ENCODE measurements around the gene CBFA2T2. TPM values are rescaled to one million over a fixed set of nuclear protein-coding genes. Genes with fewer than 3 reads are reported as not detected.

The CBFA2T2 gene
- total RNA-seq, 2 experiments from 2014 or later, result 10.2 to 10.9 TPM

DNA sequence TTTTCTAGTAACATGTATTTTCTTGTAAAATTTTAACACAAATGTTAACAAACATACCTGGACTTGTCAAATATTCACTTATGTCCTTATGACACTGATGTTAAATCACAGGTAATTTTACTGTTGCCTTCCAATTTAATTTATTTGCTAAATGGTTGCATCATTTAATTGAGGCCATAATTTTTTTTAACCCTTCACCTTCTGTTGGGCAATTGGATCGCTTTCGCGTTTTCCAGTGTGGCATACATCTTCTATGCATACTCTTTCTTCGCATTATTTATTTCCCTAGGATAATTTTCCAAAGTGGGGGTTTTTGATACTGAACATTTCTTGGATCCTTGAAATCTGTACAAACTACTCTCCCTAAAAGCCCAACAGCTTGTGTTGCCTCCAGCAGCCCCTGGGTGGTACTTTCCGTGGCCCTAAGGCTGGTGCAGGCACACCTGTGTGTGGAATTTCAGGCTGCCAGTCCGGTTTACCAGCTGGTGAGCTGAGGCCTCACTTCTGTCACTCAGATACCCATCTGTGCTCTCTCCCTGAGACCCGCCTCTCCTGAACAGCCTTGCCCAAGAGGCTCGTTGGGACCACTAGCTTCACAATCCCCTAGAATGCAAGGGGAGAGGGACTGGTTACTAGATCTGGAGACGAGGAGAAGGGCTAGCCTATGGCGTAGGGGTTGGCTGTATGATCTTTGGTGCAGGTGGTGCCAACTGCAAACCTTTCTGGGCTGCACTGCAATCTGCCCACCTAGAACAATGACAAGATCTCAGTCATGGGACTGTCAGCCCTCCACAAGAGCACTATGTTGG is 161.1 kb downstream of the CBFA2T2 start:
- Mint-ChIP-seq H3K27me3 (no peaks in the 10 kb centered on the region), H3K4me1 (ENCODE audit: low read depth) (peaks cover 38% of the 10 kb centered on the region), H3K36me3 (ENCODE audit: low read depth) (no peaks in the 10 kb centered on the region), H3K9me3 (no peaks in the 10 kb centered on the region), H3K27ac (no peak overlapping the region), H3K4me3 (no peak overlapping the region)
- ChIA-PET POLR2A (interaction anchor here (0.9 kb wide), 1 partner anchor 16 kb away, joined by 4 read pairs; the partner anchor contains the start of gene ACTL10), CTCF (interaction anchor here (1.2 to 2.9 kb wide), 3 partner anchors 13 to 350 kb away, joined by 3 to 20 read pairs (median 9); partner anchors contain the start of genes ACTL10 and C20orf144)
- TF ChIP-seq, protein P1, sequence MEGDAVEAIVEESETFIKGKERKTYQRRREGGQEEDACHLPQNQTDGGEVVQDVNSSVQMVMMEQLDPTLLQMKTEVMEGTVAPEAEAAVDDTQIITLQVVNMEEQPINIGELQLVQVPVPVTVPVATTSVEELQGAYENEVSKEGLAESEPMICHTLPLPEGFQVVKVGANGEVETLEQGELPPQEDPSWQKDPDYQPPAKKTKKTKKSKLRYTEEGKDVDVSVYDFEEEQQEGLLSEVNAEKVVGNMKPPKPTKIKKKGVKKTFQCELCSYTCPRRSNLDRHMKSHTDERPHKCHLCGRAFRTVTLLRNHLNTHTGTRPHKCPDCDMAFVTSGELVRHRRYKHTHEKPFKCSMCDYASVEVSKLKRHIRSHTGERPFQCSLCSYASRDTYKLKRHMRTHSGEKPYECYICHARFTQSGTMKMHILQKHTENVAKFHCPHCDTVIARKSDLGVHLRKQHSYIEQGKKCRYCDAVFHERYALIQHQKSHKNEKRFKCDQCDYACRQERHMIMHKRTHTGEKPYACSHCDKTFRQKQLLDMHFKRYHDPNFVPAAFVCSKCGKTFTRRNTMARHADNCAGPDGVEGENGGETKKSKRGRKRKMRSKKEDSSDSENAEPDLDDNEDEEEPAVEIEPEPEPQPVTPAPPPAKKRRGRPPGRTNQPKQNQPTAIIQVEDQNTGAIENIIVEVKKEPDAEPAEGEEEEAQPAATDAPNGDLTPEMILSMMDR (IDR thresholded peaks at IDR 0.05), result no peak
- no peak for DNase-seq
- intact Hi-C loops (cut with micrococcal nuclease), result loop anchor here (5.0 kb wide), 1 partner anchor 194 kb away; no protein-coding TSS in a partner anchor
- ATAC-seq, result no peak

DNA sequence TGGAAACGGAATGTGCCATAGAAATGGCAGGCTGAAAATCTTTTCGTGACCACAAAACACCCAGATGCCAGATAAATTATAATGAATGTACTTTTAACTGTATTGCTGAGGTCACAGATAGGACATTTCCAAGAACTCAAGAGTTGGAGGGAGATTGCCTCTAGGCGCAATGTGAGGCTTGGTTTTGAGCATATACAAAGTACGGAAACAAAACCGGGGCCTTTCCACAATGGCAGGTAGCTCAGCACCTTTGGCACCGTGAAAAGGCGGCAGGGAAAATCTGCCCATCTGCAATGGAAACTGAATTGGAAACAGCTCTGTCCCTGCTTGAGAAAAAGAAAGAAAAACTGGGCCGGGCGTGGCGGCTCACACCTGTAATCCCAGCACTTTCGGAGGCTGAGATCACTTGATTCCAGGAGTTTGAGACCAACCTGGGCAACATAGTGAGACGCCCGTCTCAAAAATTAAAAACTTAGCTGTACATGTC is 161.7 kb downstream of the CBFA2T2 start:
- no peak for ATAC-seq
- peaks cover 38% of the 10 kb centered on the region for H3K4me1 Mint-ChIP-seq (ENCODE audit: low read depth)
- H3K4me3 Mint-ChIP-seq, result no peak overlapping the region
- H3K27me3 Mint-ChIP-seq, result no peaks in the 10 kb centered on the region
- TF ChIP-seq, protein P1 (IDR thresholded peaks at IDR 0.05), result no peak
- H3K36me3 Mint-ChIP-seq (ENCODE audit: low read depth), result no peaks in the 10 kb centered on the region
- intact Hi-C loops (cut with micrococcal nuclease), result loop anchor here (5.0 kb wide), 1 partner anchor 194 kb away; no protein-coding TSS in a partner anchor
- H3K27ac Mint-ChIP-seq, result no peak overlapping the region
- no peaks in the 10 kb centered on the region for H3K9me3 Mint-ChIP-seq
- POLR2A ChIA-PET, result interaction anchor here (0.9 kb wide), 1 partner anchor 15 kb away, joined by 4 read pairs; the partner anchor contains the start of gene ACTL10
- CTCF ChIA-PET, result interaction anchor here (1.2 to 2.9 kb wide), 3 partner anchors 12 to 350 kb away, joined by 3 to 20 read pairs (median 9); partner anchors contain the start of genes ACTL10 and C20orf144
- DNase-seq, result no peak

DNA sequence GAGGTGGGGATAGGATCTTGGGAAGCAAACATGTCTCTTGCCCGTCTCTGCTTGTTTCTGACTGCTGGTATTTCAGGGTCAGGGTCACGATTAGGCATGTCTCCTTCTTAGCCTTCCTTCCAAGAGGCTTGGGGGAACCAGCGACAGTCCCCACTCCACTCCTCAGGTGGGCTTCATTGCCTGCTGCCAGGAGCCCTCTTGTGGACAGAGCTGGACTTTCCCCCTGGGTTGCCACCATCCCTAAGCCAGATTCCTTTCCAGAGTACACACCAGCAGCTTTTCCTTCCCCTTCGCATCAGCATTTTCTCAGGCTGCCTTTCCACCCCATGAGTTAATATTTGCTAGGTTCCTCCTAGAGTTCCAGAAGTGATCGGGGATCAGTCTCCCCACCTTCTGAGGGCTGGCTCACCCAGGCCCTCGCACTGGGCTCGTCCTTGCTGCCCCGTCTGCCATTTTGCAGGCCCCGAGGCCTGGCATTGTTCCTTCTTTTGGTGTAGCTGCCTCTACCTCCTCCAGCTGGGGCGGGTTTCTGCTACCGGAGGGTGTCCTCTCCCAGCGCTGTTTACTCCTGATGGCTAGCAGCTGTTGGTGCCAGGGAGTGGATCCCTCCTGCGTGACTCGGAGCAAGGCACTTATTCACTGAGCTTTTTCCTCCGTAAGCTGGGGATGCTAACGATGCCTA is 163.5 kb downstream of the CBFA2T2 start:
- POLR2A ChIA-PET, result interaction anchor here (0.7 to 1.5 kb wide), 2 partner anchors 11 to 14 kb away, joined by 3 to 11 read pairs; partner anchors contain the start of gene ACTL10

DNA sequence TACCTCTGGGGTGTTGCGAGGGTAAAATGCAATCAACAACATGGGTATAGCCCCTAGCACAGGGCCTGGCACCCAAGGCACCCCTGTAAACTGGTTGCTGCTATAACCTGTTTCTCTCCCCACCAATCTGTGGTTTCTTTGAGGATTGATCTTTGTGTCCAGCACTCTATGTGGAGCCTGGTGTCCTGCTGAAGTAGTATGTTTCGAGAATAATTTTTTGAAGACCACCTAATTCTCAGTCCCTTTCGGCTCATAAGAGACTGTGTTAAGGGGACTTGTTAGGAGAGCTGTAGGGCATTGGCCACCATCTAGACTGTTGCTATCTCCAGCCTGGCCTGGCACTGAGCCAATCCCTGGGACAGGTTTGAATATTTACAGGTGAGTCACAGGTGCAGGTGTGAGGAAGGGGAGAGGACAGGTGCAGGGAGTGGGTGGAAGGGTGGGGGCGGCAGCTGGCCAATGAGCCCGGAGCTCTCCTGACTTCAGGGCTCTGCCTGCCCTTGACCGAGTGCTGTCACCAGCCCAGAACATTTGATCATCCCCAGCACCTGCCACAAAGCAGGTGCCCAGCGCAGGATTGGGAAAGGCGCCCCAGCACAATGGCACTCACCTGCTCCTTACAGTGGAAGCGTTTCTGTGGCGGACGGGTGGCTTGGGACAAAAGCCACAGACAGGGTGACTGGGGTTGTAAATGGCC is 164.2 kb downstream of the CBFA2T2 start:
- ATAC-seq, result no peak
- Mint-ChIP-seq H3K9me3 (no peaks in the 10 kb centered on the region), H3K27me3 (no peaks in the 10 kb centered on the region), H3K27ac (no peak overlapping the region), H3K4me3 (no peak overlapping the region), H3K36me3 (ENCODE audit: low read depth) (no peaks in the 10 kb centered on the region), H3K4me1 (ENCODE audit: low read depth) (peaks cover 23% of the 10 kb centered on the region)
- CTCF ChIA-PET, result interaction anchor here (0.7 to 2.9 kb wide), 11 partner anchors 10 to 211 kb away, joined by 3 to 20 read pairs (median 4); partner anchors contain the start of genes ACTL10, C20orf144 and SNTA1
- TF ChIP-seq, protein P1 (IDR thresholded peaks at IDR 0.05), result no peak
- intact Hi-C loops (cut with micrococcal nuclease), result loop anchor here (5.0 kb wide), 1 partner anchor 197 kb away; no protein-coding TSS in a partner anchor
- POLR2A ChIA-PET, result interaction anchor here (0.7 to 1.5 kb wide), 2 partner anchors 10 to 13 kb away, joined by 3 to 11 read pairs; partner anchors contain the start of gene ACTL10
- DNase-seq, result no peak

More for the DNA sequence above, 163.5 kb downstream of the CBFA2T2 start:
- H3K4me3 Mint-ChIP-seq, result no peak overlapping the region
- H3K27ac Mint-ChIP-seq, result no peak overlapping the region
- H3K9me3 Mint-ChIP-seq, result no peaks in the 10 kb centered on the region
- TF ChIP-seq, protein P1 (IDR thresholded peaks at IDR 0.05), result peak; percentile 71
- ATAC-seq (peak; percentile 77), DNase-seq (peak; percentile 72)
- peaks cover 28% of the 10 kb centered on the region for H3K4me1 Mint-ChIP-seq (ENCODE audit: low read depth)
- H3K27me3 Mint-ChIP-seq, result no peaks in the 10 kb centered on the region
- intact Hi-C loops (cut with micrococcal nuclease), result loop anchor here (5.0 kb wide), 1 partner anchor 196 kb away; no protein-coding TSS in a partner anchor
- CTCF ChIA-PET, result interaction anchor here (0.7 to 2.9 kb wide), 12 partner anchors 10 to 210 kb away, joined by 3 to 20 read pairs (median 4); partner anchors contain the start of genes ACTL10, C20orf144, CBFA2T2 and SNTA1
- H3K36me3 Mint-ChIP-seq (ENCODE audit: low read depth), result no peaks in the 10 kb centered on the region
